GM19025 (cell line): ENCODE measurements around the gene POLR1G.
A peak's percentile ranks its signal among the peaks of the same experiment; 100 is the strongest.
"Not testable (repeated sequence)": the region's sequence is repeated elsewhere in the genome, so short reads cannot be mapped to it uniquely, and the experiment has no call there.

Experiments used
- ATAC-seq: cut with Tn5 transposase; IDR thresholded peaks from one replicate; pipeline ENCODE4 v1.9.1; 2021; ENCODE audit warnings: mild to moderate bottlenecking, low read depth, moderate library complexity; ENCODE audit not compliant: unreplicated experiment

POLR1G gene

DNA sequence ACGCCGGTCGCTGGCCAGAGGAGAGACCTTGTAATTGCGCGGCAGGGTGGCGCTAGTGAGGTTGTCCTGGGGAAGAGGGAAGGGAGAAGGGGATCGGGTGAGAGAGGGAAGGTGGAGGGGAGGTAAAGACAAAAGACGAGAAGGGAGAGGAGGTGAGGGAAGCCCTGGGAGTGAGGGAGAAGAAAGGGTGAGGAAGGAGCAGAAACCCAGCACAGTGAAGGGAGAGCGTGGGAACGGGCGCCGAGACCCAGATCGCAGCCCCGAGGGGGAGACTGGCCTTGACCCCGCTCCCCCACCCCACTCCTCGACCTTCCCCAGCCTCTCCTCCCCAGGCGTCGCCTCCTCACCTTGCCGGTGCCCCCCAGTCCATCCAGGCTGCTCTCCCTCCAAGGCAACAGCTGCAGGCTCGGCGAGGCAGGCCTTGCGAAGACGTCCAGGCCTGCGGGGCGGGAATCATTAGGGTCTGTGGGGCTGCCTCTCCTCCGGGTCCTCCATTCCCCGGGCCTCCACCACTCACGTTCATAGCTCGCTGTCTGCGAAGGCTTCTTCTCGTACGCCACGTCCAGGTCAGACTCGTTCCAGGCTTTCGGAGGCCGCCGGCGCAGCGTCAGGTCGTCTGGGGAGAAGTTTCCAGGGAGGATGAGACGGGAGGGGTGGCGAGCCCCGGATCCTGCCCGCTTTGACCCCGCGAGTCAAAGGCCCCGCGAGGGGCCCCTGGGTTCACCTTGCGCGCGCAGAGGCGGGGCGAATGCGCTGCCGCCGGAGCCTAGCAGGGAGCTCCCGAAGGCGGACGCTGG is 10.4 kb upstream of the POLR1G start:
- ATAC-seq, result no peak

DNA sequence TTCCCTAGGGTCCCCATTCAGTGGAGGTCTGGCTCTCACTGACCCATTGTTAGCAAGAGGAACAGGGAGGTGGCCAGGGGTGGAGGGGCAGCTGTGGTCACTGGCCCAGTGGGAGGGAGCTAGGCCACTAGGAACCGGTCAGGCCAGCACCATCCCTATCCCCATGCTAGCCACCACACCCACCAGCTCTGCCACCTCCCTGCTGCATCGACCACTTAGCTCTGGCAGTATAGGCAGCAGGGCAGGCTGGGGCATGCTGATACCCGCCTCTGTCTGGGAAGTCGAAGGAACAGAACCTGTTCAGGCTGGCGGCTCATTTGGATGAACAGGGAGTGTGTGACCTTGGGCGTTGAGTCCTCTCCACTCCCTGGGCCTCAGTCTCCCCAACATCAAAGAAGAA is 6.3 kb upstream of the POLR1G start:
- ATAC-seq, result no peak

DNA sequence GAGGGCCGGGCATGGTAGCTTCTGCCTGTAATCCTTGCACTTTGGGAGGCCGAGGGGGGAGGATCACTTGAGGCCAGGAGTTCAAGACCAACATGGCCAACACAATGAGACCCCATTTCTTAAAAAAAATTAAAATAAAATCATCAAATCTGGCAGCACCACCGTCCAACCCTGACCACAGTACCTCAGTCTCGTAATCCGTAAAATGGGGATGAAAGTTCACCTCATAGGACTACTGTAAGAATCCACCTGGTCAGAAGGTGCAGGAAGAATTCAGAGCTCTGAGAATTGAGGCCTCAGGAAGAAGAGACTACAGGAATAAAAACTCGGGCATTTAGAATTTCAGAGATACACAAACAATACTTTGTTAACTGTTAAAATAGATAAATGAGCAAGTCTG is 4.6 kb upstream of the POLR1G start:
- no peak for ATAC-seq

DNA sequence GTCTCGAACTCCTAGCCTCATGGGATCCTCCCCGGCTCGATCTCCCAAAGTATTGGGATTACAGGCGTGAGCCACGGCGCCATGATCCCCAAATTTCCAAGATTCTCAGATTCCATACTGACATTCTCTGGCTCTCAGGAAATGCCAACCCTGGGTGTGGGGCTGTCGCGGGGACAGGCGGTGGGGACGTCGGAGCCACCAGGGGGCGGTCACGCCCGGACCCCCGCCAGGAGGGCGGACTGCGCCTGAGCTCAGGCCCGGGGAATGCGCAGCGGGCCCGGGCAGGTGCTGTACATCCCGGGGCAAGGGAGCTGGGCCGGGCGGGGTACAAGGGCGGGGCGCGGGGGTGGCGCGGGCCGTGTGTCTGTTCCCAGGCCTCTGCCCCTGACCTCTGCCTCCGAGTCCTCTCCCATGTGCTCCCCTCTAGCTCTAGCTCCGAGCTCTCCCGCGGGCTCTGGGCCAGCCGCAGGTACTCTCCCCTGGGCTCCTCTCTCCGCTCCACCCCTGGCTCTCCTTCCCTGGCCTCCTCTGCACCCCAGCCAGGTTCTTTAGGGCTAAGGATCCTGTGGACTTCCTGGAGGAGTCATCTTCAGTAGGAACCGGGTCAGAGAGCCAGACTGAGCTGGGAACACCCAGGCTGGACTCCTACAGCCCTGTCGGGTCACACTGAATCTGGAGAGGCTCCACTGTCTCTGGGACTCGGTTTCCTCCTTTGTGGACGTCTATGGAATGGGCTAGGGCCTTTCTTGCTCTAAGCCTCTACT is 4.0 kb upstream of the POLR1G start:
- ATAC-seq, result no peak

DNA sequence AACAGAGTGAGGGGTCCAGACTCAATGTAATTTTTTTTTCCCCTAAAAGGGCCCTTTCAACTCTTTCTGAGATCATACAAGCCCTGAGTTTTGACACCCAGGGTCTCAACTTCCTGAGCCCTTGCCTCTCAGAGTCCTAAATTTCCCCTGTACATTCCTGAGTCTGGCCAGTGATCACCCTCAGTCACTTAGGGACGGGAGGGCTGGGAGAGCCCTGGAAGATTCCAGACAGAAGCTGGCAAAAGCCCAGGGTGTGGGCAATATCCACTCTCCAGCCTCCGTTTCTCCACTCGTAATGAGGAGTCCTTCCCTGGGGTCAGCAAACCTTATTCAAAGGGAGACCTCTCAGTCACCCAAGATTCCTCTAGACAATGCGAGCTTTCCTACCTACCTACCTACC is 3.2 kb upstream of the POLR1G start:
- ATAC-seq, result no peak

DNA sequence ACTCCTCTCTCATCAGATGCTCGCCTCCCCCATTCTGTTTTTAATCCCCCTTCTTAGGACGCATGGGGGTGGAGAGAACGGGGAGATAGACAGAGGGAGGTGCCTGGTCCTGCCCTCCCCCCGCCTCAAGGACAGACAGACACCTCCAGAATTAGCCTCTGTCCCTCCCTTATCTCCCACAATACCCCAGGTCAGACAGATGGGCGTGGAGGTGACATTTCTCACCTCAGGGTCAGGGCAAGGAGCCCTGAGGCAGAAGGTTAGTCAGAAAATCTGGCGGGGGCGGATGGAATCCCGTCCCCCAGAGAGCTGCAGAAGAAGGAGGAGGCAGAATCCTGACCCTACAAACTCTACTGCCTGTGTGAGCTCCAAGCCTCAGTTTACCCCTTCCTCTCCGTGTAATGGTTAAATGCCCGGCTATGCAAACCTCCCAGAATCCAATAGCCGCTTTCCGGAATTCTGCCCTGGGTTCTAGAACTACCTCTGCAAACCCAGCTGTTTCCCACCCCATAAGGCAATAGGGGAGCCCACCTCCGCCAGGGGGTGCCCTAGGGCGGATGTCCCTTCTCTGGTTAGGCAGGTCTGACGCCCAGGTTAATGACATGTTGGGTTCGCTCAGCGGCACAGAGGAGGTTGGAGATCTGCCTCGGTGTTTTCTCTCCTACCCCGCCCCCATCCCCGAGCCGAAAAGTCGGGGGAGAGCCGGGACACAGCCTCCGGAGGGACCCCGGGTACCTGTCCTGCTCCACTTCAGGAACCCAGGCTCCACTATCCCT is 2.5 kb upstream of the POLR1G start:
- no peak for ATAC-seq

DNA sequence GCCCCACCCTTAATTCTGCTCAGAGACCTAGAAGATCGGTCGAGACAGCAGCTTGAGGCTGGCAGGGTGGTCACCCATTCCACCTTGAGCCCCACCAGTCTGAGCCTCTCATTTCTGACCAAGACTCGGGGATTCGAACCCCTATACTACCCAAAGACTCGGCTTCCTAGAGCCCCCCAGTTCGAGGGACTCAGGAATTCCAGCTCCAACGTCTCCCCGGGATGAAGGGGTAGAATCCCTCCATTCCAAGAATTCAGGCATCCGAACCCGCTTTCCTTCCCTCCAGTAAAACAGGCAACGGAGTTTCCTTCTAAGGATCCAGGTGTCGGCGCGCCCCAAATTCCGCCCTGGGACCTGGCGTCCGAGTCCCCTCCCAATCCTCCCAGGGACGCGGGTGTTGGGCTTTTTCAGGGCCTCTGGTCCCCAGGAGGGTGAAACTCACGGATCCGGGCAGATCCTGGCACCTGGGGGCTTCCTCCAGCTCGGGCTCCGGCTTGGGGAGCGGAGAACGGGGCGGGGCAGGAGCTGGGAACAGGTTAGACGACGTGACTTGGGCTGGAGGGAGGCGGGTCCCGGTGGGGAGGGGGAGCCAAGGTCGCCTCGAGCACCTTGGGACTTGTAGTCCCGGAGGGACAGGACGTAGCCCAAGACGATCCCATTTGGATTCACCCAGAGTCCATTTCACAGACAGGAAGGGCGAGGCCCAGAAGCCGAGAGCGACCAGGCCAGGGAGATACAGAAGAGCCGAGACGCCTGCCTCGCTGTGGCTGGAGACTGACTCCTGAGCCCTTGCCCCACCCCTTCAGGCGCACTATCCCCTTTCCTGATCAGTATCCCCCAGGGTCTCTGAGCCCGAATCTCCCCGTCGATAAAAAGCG is 1.6 kb upstream of the POLR1G start, which contains the start of gene PPP1R13L:
PPP1R13L (minus strand) TSS at position 513 of the 878 bp plus-strand sequence. CDS start 6,751 bp downstream, outside the sequence.
- ATAC-seq, result no peak

DNA sequence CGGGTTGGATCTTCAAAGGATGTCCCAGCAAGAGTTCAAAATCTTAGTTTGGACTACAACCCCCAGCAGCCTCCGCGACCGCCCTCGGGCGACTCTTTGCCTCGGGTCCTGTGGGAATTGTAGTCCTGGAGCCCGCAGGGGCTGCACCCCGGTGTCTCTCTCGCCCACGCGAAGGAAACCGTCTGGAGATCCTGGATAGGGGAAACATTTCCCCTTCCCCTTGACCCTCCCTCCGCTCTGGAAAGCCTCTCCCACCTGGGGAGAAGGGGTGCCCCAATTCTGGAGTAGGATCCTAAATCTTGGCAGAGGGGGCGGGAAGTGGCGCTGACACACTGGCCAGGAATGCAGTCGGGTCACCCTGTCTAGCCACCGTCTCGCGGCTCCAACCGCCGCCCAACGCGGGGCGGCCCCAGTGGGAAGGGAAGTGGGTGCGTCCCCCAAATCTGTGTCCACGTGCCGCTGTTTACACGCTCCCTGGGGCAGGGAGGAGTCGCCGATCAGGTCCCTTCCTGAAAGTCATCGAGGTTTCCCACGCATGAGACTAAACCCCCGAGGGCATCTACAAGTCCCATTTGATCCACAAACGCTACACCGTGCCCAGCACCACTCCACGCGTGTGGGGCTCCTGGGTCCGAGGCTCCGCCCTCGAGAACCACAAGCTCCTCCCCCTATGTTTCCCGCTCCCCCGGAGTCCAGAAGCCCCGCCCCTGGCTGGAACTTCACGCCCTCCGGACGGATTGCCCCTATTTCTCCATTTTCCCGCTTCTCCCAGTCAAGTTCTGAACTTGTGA is 814 bp upstream of the POLR1G start:
- peak; percentile 60 for ATAC-seq

DNA sequence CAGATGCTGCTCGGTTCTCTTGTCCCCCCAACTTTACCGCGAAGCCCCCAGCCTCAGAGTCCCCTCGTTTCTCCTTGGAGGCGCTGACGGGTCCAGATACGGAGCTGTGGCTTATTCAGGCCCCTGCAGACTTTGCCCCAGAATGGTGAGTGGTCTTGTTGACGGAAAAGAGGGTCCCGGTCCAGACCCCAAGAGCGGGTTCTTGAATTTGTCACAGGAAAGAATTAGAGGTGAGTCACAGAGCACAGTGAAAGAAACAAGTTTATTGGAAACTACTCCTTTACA is 589 bp downstream of the POLR1G start:
- ATAC-seq, result no peak

DNA sequence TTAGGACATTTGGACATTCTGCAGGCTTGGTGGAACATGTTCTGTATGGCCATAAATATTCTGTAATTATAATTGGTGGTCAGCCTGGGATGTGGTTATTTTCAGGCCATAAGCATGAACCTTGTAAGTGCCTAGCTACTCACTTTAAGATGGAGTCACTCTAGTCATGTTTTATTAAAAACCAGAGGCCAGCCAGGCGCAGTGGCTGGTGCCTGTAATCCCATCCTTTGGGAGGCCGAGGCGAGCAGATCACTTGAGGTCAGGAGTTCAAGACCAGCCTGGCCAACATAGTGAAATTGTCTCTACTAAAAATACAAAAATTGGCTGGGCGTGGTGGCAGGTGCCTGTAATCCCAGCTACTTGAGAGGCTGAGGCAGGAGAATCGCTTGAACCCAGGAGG is 1.1 kb downstream of the POLR1G start:
- not testable (repeated sequence) for ATAC-seq

DNA sequence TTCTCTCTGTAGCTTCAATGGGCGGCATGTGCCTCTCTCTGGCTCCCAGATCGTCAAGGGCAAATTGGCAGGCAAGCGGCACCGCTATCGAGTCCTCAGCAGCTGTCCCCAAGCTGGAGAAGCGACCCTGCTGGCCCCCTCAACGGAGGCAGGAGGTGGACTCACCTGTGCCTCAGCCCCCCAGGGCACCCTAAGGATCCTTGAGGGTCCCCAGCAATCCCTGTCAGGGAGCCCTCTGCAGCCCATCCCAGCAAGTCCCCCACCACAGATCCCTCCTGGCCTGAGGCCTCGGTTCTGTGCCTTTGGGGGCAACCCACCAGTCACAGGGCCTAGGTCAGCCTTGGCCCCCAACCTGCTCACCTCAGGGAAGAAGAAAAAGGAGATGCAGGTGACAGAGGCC is 1.7 kb downstream of the POLR1G start:
- no peak for ATAC-seq

DNA sequence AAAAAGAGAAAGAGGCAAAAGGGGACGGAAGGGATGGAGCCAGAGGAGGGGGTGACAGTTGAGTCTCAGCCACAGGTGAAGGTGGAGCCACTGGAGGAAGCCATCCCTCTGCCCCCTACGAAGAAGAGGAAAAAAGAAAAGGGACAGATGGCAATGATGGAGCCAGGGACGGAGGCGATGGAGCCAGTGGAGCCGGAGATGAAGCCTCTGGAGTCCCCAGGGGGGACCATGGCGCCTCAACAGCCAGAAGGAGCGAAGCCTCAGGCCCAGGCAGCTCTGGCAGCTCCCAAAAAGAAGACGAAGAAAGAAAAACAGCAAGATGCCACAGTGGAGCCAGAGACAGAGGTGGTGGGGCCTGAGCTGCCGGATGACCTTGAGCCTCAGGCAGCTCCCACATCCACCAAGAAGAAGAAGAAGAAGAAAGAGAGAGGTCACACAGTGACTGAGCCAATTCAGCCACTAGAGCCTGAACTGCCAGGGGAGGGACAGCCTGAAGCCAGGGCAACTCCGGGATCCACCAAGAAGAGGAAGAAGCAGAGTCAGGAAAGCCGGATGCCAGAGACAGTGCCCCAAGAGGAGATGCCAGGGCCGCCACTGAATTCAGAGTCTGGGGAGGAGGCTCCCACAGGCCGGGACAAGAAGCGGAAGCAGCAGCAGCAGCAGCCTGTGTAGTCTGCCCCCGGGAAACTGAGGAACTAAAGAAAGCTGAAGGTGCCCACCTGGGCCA is 2.5 kb downstream of the POLR1G start:
- ATAC-seq, result no peak

DNA sequence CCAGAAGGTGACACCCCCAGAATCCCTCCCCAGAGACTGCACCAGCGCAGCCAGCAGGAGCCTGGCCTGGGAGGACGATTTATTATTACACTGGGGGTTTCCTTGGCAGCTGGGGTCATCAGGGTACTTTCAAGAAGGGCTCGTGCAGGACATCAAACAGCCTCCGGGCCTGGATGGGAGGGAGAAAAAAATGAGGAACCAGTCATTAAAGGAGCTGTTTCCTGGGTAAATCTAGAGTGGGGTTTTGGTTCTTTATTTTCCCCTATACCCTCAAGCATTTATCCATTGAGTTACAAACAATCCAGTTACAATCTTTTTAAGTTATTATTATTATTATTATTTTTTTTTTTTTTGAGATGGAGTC is 3.1 kb downstream of the POLR1G start:
- ATAC-seq, result no peak

DNA sequence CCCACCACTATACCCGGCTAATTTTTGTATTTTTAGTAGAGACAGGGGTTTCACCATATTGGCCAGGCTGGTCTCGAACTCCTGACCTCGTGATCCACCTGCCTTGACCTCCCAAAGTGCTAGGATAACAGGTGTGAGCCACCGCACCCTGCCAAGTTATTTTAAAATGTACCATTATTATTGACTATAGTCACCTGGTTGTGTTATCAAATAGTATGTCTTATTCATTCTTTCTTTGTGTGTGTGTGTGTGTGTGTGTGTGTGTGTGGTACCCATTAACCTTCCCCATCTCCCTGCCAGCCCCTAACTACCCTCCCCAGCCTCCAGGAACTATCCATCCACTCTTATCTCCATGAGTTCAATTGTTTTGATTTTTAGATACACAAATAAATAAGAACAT is 3.9 kb downstream of the POLR1G start:
- ATAC-seq, result not testable (repeated sequence)

DNA sequence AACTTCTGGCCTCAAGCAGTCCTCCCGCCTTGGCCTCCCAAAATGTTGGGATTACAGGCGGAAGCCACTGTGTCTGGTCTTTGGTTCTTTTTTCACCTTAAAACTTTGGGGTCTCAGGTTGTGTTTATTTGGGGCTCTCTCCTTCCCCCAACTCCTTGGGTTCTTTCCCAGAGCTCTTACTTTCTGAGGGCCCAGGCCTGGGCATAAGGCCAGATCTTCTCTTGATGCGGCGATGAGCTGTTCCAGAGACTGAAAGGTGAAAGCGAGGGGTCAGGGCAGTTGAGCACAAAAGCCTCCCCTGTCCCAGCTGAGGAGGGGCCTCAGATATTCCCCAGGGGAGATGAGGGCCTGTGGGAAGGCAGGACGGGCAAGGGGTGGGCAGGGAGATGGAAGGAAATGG is 7.1 kb downstream of the POLR1G start:
- ATAC-seq, result no peak

DNA sequence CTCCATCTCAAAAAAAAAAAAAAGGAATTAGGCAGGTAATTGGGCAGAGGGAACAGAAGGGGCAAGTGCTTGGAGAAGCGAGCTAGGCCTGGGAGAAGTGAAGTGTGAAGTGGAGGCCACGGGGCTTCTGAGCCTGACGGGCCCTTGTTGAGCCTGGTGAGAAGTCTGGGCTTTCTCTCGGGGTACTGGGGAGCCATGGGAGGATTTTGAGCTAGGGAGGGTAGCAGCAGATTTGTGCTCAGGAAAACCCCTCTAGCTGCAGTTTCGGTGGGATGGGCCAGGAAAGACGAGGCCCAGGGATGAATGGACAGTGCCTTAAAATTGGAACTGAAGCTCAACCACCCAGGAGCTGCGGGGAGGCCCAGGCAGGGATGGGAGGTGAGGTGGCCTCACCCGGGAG is 8.0 kb downstream of the POLR1G start:
- ATAC-seq, result no peak

DNA sequence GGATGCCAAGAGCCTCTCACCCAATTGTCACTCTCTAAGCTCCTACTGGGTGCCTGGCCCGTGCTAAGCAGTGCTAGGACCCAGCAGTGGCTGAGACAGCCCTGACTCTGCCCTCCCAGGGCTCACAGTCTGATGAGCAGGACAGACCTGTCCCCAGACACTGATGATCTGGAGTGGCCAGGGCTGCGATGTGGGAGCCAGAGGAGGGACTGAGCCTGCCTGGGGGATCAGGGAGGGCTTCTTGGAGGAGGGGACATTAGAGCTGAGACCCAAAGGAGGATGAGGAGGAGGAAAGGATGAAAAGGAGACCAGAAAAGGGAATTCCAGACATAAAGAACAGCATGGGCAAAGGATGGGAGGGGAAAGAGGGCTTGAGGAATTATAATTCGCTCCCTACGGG is 10.7 kb downstream of the POLR1G start:
- ATAC-seq, result no peak

DNA sequence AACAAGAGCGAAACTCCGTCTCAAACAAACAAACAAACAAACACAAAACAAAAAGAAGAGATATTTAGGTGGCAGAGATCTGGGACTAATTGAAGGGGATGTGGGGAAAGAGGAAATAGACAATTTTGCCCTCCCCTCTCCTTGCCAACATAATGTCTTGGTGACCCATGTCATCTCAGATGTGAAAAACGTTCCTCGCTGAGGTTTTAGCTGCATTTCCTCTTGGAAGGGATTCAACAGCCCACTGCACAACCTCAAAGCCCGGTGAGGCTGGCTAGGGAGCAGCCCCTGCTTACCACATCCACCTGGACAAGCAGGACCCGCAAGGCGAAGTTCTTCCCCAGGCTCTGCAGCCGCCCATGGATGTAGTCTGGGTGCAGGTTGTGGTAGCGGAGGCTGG is 12.4 kb downstream of the POLR1G start:
- no peak for ATAC-seq

DNA sequence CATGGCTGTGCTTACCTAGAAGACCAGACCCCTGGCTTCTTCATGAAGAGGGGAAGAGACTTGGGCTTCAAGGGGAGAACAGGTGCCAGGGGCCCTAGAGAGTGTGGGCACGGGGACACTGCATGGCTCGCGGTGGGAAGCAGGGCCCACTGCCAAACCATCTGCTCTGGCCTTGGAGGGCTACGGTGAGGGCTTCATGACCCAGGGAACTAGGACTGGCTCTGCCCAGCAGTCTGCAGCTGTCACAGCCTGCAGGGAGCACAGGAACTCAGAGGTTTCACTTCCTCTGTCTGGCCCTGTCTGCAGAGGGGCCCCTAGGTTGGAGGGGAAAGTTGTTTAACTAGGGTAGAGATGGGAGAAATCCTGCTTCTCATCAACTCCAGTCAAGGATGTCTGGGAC is 13.0 kb downstream of the POLR1G start:
- ATAC-seq, result peak; percentile 57
